Skin epidermis (tissue), 12 donors: ENCODE results near the gene GLYATL1B.
A peak's percentile ranks its signal among the peaks of the same experiment; 100 is the strongest.

Experiments
- H3K27ac ChIP-seq, 21 experiments: fragments of 200-600 bp; sonication (generic) in 11 of 21; one replicate each; pipeline ENCODE4 v1.5.0; 2020; ENCODE audit warnings: mild to moderate bottlenecking in 3 of 21, inconsistent platforms in 2 of 21, moderate library complexity in 2 of 21
- H3K4me3 ChIP-seq, 7 experiments: fragments of 200-600 bp; sonication (generic) in 2 of 7; one replicate each; pipeline ENCODE4 v1.5.0; 2020; ENCODE audit warnings: inconsistent platforms in 2 of 7, mild to moderate bottlenecking in 2 of 7, moderate library complexity in 1 of 7

GLYATL1B gene

DNA sequence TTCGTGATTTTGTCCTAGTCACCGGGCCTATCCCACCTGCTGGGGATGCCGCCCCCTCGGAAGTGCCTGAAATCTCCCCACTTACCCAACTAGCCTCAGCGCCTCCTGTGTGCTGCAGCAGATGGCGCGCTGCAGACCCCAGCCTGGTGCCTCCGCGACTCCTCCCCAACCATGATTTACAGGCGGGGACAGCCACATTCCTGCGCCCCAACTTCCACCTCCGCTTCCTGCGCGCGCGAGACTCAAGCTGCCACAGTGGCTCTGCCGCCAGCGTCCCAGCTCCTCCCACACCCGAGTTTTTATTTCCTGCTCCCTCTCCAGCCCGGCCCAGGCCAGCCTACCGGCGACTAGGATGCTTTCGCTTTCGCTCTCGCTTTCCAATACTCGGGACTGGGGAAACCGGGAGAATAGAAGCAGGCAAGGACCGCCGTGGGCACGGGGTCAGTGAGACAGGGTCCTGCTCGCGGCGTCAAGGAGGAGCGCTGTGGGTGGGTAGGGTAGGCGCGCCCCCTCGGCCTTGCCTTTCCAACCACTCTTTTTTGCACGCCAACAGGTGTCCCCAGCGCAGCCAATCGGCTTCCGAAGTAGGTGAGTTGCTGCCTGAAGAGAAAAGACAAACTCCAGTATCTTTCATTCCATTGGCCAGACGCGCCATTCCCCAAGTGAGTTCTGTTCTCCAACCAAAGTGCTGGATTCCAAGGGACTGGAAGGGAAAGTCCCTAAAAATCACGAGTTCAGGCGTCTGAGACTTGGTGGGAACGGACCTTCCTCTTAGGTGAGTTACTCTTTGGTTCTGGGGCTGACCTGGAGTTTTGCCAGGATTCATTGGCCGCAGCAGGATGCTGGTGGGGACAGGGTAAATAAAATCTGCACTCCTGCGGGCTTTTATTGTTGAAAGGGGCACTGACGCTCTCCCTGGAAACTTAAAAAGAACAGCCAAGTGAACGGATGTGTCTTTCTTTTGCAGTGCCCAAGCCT lies 56.7 kb downstream of the GLYATL1B start, which contains the start of gene FAM111A:
Gene FAM111A, plus strand, starts transcription at position 327 of the 978 bp plus-strand sequence. CDS start 6,017 bp downstream, outside the sequence.
- peak within 1 kb of the TSS in 20 of 21 experiments; percentile 72 to 97 (median 92) for H3K27ac ChIP-seq
- H3K4me3 ChIP-seq = peak within 1 kb of the TSS; percentile 52 to 82 (median 69)

DNA sequence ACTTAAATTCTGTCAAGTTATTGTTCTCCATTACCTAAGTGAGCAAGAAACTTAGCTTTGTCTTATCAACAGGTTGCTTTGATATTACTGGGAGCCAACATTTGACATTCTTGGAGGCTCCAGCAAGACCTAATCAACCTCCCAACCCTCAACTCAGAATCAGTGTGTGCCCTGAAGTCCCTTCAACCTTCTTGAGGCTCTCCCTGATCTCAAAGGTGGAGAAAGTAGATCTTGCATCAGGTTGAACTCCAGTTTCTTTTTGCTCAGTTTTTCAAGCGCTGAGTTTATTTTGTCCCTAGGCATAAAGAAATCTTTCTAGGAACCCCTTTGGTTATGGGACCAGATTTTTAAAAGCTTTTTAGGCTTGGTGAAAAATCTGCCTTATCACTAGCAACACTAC lies 58.0 kb downstream of the GLYATL1B start:
- Histone ChIP-seq H3K4me3 (peak overlapping the region; percentile 29 to 79 (median 46)), H3K27ac (peak overlapping the region in 20 of 21 experiments; percentile 21 to 97 (median 90))
